Mucosa of descending colon (tissue), 3 donors: ENCODE measurements around the gene CDK8. TPM values are rescaled to one million over a fixed set of nuclear protein-coding genes. Genes with fewer than 3 reads are reported as not detected.

ENCODE experiments used
- ATAC-seq: fragments of 200-7000 bp; cut with Tn5 transposase; one replicate; pipeline ENCODE4 v1.9.1; 2020; ENCODE audit warnings: mild to moderate bottlenecking, moderate library complexity
- DNase-seq, 3 donors: peaks; one replicate each; pipeline ENCODE4 v3.0.0-alpha.2; 2020
- H3K36me3 ChIP-seq: fragments of 200-600 bp; one replicate; pipeline ENCODE4 v1.8.0; 2021; ENCODE audit warnings: low read depth, mild to moderate bottlenecking
- H3K4me1 ChIP-seq: fragments of 200-600 bp; one replicate; pipeline ENCODE4 v1.8.0; 2021; ENCODE audit warnings: low read depth, mild to moderate bottlenecking
- H3K4me3 ChIP-seq: fragments of 200-600 bp; one replicate; pipeline ENCODE4 v1.8.0; 2021; ENCODE audit warnings: mild to moderate bottlenecking
- H3K9me3 ChIP-seq: fragments of 200-600 bp; one replicate; pipeline ENCODE4 v1.8.0; 2021; ENCODE audit warnings: mild to moderate bottlenecking
- CTCF ChIP-seq: fragments of 200-600 bp; IDR thresholded peaks from one replicate; pipeline ENCODE4 v1.8.0; 2022; ENCODE audit warnings: antibody characterized with exemption, mild to moderate bottlenecking
- intact Hi-C, 2 donors: fragments of 100-400 bp; cut with DNase I in 1 of 2; cut with micrococcal nuclease in 1 of 2; formaldehyde crosslinking; loops; one replicate each; pipeline versions ENCODE4 v1.11.0 to v1.11.1; 2022; cut with DNase I, micrococcal nuclease
- total RNA-seq, 3 donors: library from RNA; stranded (reverse); fragmentation: NEBNext Ultra II Directional in 2 of 3; extraction: Animal tissue kit (Norgen Biotek cat#: 25700) in 2 of 3; gene quantifications; one replicate each; pipeline versions ENCODE4 v1.2.1 to v1.2.4, GENCODE V29; 2021 to 2023
- donor health status: DM: no; HTN: no; CAD: no; lungs with moderate emphysema.
- donor health status: DM: no; HTN: no; CAD: no.
- donor health status: DM: no; HTN: yes; CAD: no.

The CDK8 gene
- total RNA-seq, 3 donors from 2014 or later, result 20.4 to 45.1 (median 20.4) TPM

- H3K36me3 ChIP-seq, result no peaks in the 10 kb centered on the region
- intact Hi-C loops, result no loop called here
- ATAC-seq, result no peak
These were observed 89.9 kb downstream of the CDK8 start for GRCh38 chr13:26343816-26344215.

GRCh38 chr13:26344980-26345379 is 91.1 kb downstream of the CDK8 start:
- Histone ChIP-seq H3K36me3 (no peaks in the 10 kb centered on the region), H3K4me3 (no peak overlapping the region), H3K4me1 (no peaks in the 10 kb centered on the region), H3K9me3 (no peaks in the 10 kb centered on the region)
- ATAC-seq (no peak), DNase-seq (no peak)
- TF ChIP-seq CTCF, result no peak
- intact Hi-C loops, result no loop called here

More at GRCh38 chr13:26343816-26344215, 89.9 kb downstream of the CDK8 start:
- Histone ChIP-seq H3K9me3 (no peaks in the 10 kb centered on the region), H3K4me3 (no peak overlapping the region), H3K4me1 (no peaks in the 10 kb centered on the region)
- no peak for DNase-seq
- TF ChIP-seq CTCF, result no peak

- Histone ChIP-seq H3K9me3 (no peaks in the 10 kb centered on the region), H3K36me3 (no peaks in the 10 kb centered on the region), H3K4me1 (no peaks in the 10 kb centered on the region), H3K4me3 (no peak overlapping the region)
- peak in 1 of 3 donors; percentile 4 for DNase-seq
- intact Hi-C loops, result no loop called here
- TF ChIP-seq CTCF, result no peak
- ATAC-seq, result peak; percentile 51
These were observed 95.0 kb downstream of the CDK8 start for GRCh38 chr13:26348966-26349365.

- Histone ChIP-seq H3K4me1 (no peaks in the 10 kb centered on the region), H3K36me3 (no peaks in the 10 kb centered on the region), H3K9me3 (no peaks in the 10 kb centered on the region), H3K4me3 (no peak overlapping the region)
- ATAC-seq (no peak), DNase-seq (no peak)
- TF ChIP-seq CTCF, result no peak
- intact Hi-C loops, result no loop called here
These were observed 108.3 kb downstream of the CDK8 start for GRCh38 chr13:26362261-26362660.

- ATAC-seq (no peak), DNase-seq (no peak)
- H3K4me1 ChIP-seq, result no peaks in the 10 kb centered on the region
- no peak overlapping the region for H3K4me3 ChIP-seq
- H3K36me3 ChIP-seq, result no peaks in the 10 kb centered on the region
- intact Hi-C loops, result no loop called here
- no peak for TF ChIP-seq CTCF
- no peaks in the 10 kb centered on the region for H3K9me3 ChIP-seq
These were observed 116.6 kb downstream of the CDK8 start for GRCh38 chr13:26370553-26370952.

GRCh38 chr13:26372747-26373146 is 118.8 kb downstream of the CDK8 start:
- intact Hi-C loops, result no loop called here
- no peaks in the 10 kb centered on the region for H3K9me3 ChIP-seq
- DNase-seq (no peak), ATAC-seq (no peak)
- H3K36me3 ChIP-seq, result no peaks in the 10 kb centered on the region
- TF ChIP-seq CTCF, result no peak
- H3K4me3 ChIP-seq, result no peak overlapping the region
- no peaks in the 10 kb centered on the region for H3K4me1 ChIP-seq
